ENCODE measurements around the gene C1QL1.
A peak's percentile ranks its signal among the peaks of the same experiment; 100 is the strongest.
"Not testable (repeated sequence)": the region's sequence is repeated elsewhere in the genome, so short reads cannot be mapped to it uniquely, and the experiment has no call there.

The C1QL1 gene

GRCh38 chr17:44952946-44953475 is 15.1 kb downstream of the C1QL1 start:
- H3K9me3 ChIP-seq (ENCODE audit: insufficient read depth, low read length): no peaks in the 10 kb centered on the region
- peaks cover 15% of the 10 kb centered on the region for H3K4me1 ChIP-seq (ENCODE audit: low read length)
- no peaks in the 10 kb centered on the region for H4K20me1 ChIP-seq (ENCODE audit: insufficient read depth, low read length)
- H3K4me2 ChIP-seq (ENCODE audit: low read length): no peak overlapping the region
- H3K27me3 ChIP-seq (ENCODE audit: low read depth, low read length): peaks cover 9% of the 10 kb centered on the region; the same call in 1 of the 2 replicates
- no peaks in the 10 kb centered on the region for H3K36me3 ChIP-seq (replicated peaks; ENCODE audit: low read depth, low read length)
- no peaks in the 10 kb centered on the region; the same call in 1 of the 2 replicates for H3K79me2 ChIP-seq (ENCODE audit: low read length)
- no peak overlapping the region for H2AFZ ChIP-seq (ENCODE audit: low read depth, low read length)
- no peak overlapping the region for H3K4me3 ChIP-seq (ENCODE audit: low read length)
- TF ChIP-seq CTCF (IDR thresholded peaks at IDR 0.05; ENCODE audit: low read depth, low read length): no peak
- no peak for TF ChIP-seq EZH2phosphoT487 (IDR thresholded peaks at IDR 0.05; ENCODE audit: low read depth)
- no peak overlapping the region for H3K9ac ChIP-seq (ENCODE audit: low read length)
- H3K27ac ChIP-seq (ENCODE audit: low read length): no peak overlapping the region

- no peaks in the 10 kb centered on the region for H3K9me3 ChIP-seq (ENCODE audit: insufficient read depth, low read length)
- no peak overlapping the region for H3K27ac ChIP-seq (ENCODE audit: low read length)
- TF ChIP-seq CTCF (IDR thresholded peaks at IDR 0.05; ENCODE audit: low read depth, low read length) (no peak), EZH2phosphoT487 (IDR thresholded peaks at IDR 0.05; ENCODE audit: low read depth) (no peak)
- H4K20me1 ChIP-seq (ENCODE audit: insufficient read depth, low read length): no peaks in the 10 kb centered on the region
- H3K4me3 ChIP-seq (ENCODE audit: low read length): peak overlapping the region; percentile 99
- H3K4me2 ChIP-seq (ENCODE audit: low read length): peak overlapping the region; percentile 99
- H3K27me3 ChIP-seq (ENCODE audit: low read depth, low read length): no peaks in the 10 kb centered on the region
- H3K36me3 ChIP-seq (replicated peaks; ENCODE audit: low read depth, low read length): peaks cover 19% of the 10 kb centered on the region
- H3K4me1 ChIP-seq (ENCODE audit: low read length): peaks cover 15% of the 10 kb centered on the region
- peak overlapping the region; percentile 90; the same call in 1 of the 2 replicates for H3K9ac ChIP-seq (ENCODE audit: low read length)
- H2AFZ ChIP-seq (ENCODE audit: low read depth, low read length): no peak overlapping the region
- peaks cover 42% of the 10 kb centered on the region for H3K79me2 ChIP-seq (ENCODE audit: low read length)
Observed at GRCh38 chr17:44948315-44948795, 19.7 kb downstream of the C1QL1 start.

DNA sequence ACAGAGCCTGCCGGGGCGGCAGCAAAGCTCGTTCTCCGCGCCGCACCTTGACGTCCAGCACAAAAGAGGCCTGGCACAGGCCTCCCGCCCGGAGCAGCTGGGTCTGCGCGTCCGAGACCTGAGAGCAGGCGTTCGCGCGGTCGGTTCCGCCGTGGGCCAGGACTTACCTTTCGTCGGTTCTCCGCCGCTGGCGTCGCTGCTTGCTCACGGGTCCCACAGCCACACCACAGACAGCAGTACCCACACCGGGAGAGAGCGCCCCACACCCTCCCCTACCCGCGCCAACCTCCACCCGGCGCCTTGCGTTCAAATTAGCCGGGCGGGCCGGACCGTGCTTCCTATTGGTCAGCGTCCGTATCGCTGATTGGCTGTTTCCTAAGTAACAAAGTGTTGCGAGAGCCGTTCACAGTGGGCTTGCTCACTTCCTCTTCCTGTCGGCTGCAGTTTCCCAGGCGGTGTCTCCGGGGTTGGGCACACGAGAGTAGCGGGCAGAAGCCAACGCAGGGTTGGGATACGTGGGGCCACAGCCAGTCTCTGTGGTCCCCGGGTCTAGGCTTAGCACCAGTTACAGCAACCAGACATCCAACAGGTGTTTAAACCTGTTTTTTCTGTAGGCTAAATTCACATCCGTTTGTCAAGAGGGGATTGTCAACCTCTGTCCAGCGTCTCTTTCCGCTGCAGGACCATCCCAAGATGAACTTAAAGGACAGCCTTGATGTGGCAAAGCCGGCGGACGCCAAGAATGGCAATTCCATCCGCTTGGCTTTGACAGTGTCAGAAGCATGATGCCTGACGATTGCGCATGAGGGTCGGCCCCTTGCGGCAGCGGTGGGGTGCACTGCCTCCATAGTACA is 20.4 kb downstream of the C1QL1 start, which contains the start of gene KIF18B:
Gene KIF18B (minus strand): TSS at position 313 of the 854 bp plus-strand sequence. CDS start 11,429 bp downstream, outside the sequence.
- H3K4me3 ChIP-seq (ENCODE audit: low read length): peak within 1 kb of the TSS; percentile 99
- H3K36me3 ChIP-seq (replicated peaks; ENCODE audit: low read depth, low read length): peaks cover 22% of the 10 kb centered on the region
- no peaks in the 10 kb centered on the region for H3K27me3 ChIP-seq (ENCODE audit: low read depth, low read length)
- peak within 1 kb of the TSS; percentile 86; the same call in 1 of the 2 replicates for H2AFZ ChIP-seq (ENCODE audit: low read depth, low read length)
- TF ChIP-seq EZH2phosphoT487 (IDR thresholded peaks at IDR 0.05; ENCODE audit: low read depth): no peak
- TF ChIP-seq CTCF (IDR thresholded peaks at IDR 0.05; ENCODE audit: low read depth, low read length): peak; percentile 13; the same call in 1 of the 2 replicates
- no peaks in the 10 kb centered on the region for H4K20me1 ChIP-seq (ENCODE audit: insufficient read depth, low read length)
- H3K4me1 ChIP-seq (ENCODE audit: low read length): peaks cover 11% of the 10 kb centered on the region
- H3K4me2 ChIP-seq (ENCODE audit: low read length): peak within 1 kb of the TSS; percentile 99
- no peaks in the 10 kb centered on the region for H3K9me3 ChIP-seq (ENCODE audit: insufficient read depth, low read length)
- peak within 1 kb of the TSS; percentile 84 for H3K27ac ChIP-seq (ENCODE audit: low read length)
- peak within 1 kb of the TSS; percentile 98 for H3K9ac ChIP-seq (ENCODE audit: low read length)
- peaks cover 48% of the 10 kb centered on the region for H3K79me2 ChIP-seq (ENCODE audit: low read length)

DNA sequence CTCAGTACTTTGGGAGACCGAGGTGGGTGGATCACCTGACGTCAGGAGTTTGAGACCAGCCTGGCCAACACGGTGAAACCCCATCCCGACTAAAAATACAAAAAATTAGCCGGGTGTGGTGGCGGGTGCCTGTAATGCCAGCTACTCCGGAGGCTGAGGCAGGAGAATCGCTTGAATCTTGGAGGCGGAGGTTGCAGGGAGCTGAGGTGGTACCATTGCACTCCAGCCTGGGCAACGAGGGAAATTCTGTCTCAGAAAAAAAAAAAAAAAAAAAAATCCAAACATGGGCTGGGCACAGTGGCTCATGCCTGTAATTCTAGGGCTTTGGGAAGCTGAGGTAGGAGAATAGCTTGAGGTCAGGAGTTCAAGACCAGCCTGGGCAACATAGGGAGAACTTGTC is 22.5 kb downstream of the C1QL1 start:
- Histone ChIP-seq H3K79me2 (ENCODE audit: low read length) (peaks cover 69% of the 10 kb centered on the region), H3K4me1 (ENCODE audit: low read length) (peaks cover 11% of the 10 kb centered on the region), H3K36me3 (replicated peaks; ENCODE audit: low read depth, low read length) (peaks cover 33% of the 10 kb centered on the region), H3K4me2 (ENCODE audit: low read length) (peak overlapping the region; percentile 88)
- not testable (repeated sequence) for H3K9me3 ChIP-seq (ENCODE audit: insufficient read depth, low read length); H3K4me3 ChIP-seq (ENCODE audit: low read length); H3K27me3 ChIP-seq (ENCODE audit: low read depth, low read length); H3K27ac ChIP-seq (ENCODE audit: low read length); H2AFZ ChIP-seq (ENCODE audit: low read depth, low read length); H3K9ac ChIP-seq (ENCODE audit: low read length); H4K20me1 ChIP-seq (ENCODE audit: insufficient read depth, low read length)
